Ectodermal cell (in vitro differentiated cells): ENCODE results near the gene AGPAT2.

ENCODE experiments used
- H3K27ac ChIP-seq: 2 replicates; pipeline ENCODE4 v1.7.0; 2013; ENCODE audit warnings: mild to moderate bottlenecking, low read depth, low read length; ENCODE audit not compliant: insufficient read depth, poor library complexity, severe bottlenecking
- H3K27me3 ChIP-seq: 2 replicates; pipeline ENCODE4 v1.7.0; 2013; ENCODE audit warnings: mild to moderate bottlenecking, low read length; ENCODE audit not compliant: insufficient read depth, control insufficient read depth, poor library complexity, severe bottlenecking
- H3K36me3 ChIP-seq: one replicate; pipeline ENCODE4 v1.7.0; 2013; ENCODE audit warnings: low read length; ENCODE audit not compliant: control insufficient read depth, insufficient read depth
- H3K4me1 ChIP-seq: one replicate; pipeline ENCODE4 v1.7.0; 2013; ENCODE audit warnings: low read length; ENCODE audit not compliant: control insufficient read depth, insufficient read depth
- H3K4me3 ChIP-seq: 2 replicates; pipeline ENCODE4 v1.7.0; 2013; ENCODE audit warnings: low read depth, low read length, control low read depth; ENCODE audit not compliant: insufficient read depth
- H3K9me3 ChIP-seq: 2 replicates; pipeline ENCODE4 v1.7.0; 2013; ENCODE audit warnings: mild to moderate bottlenecking, low read length, moderate library complexity; ENCODE audit not compliant: control insufficient read depth
- WGBS, 2 experiments: methylation state at CpG; one replicate each; pipeline ENCODE4 v1.1.7; 2013; ENCODE audit warnings: missing lambda C conversion rate in 2 of 2; 5-methylcytosine and 5-hydroxymethylcytosine counted together

Gene AGPAT2

DNA sequence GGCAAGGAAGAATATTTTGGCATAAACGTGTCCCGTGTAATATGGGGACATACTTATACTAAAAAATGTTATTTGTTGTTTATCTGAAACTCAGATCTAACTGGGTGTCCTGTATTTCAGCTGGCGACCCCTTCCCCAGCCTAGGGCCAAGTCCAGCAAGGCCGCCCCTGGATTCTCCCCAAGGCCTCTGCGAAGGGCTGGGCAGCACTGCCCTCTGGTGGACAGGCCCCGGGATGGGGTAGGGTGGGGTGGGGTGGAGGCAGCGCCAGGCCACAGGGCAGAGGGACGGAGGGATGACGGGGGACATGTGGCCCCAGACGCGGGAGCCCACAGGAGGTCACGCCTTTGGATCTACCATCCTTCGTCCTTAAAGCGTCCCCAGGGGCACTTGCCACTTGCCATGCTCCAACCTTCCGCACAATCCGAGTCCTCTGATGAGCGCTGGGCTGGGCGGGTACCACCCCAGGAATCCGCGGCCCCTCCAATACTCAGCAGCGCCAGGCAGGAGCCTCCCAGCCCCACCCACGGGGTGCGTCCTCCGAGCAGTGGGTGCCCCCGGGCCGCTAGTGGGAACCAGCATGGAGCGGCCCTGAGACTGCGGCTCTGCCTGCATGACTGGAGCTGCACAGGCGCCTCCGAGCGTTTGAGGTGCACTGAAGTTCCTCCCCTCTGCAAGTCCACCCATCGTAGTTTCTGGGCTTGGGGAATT lies 7.1 kb upstream of the AGPAT2 start:
- H3K4me3 ChIP-seq: no peak overlapping the region
- H3K4me1 ChIP-seq: peaks cover 18% of the 10 kb centered on the region
- no peaks in the 10 kb centered on the region for H3K9me3 ChIP-seq
- 55 to 58% methylated on average over 32 of the region's 32 CpGs for WGBS, 2 experiments
- H3K27me3 ChIP-seq: peaks cover under 1% of the 10 kb centered on the region
- no peak overlapping the region for H3K27ac ChIP-seq
- no peaks in the 10 kb centered on the region for H3K36me3 ChIP-seq

DNA sequence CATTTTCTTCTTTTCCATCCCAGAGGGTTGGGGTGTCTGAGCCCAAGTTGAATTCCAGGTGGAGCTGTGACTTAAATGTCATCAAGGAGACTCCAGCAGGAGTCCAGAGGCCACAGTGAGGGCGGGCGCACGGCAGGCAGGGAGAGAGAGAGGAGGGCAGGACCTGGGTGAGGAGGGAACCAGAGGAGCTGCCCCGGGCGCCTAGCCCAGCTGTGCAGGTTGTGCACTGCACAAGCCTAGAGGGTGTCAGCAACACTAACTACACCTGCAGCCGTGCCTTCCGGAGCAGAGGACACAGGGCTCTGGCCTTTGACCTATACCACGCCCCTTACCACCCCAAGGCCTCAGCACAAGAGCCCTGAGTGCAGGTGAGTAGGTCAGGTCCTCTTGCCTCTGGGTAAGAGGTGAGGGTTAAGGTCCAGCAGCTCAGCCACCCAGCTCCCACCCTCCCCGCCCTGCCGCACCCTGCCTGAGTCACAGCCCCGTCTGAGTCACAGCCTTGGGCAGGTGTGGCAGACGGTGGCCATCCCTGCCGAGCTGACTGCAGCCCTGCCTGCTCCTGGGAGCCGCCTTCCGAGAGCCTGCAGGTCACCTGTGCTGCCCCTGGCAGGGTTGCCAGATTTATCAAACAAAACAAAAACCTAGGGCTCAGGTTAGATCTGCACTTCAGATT lies 6.4 kb upstream of the AGPAT2 start:
- 83 to 86% methylated on average over 15 of the region's 15 CpGs for WGBS, 2 experiments
- no peak overlapping the region for H3K4me3 ChIP-seq
- peaks cover 18% of the 10 kb centered on the region for H3K4me1 ChIP-seq
- no peaks in the 10 kb centered on the region for H3K36me3 ChIP-seq
- H3K9me3 ChIP-seq: no peaks in the 10 kb centered on the region
- no peak overlapping the region for H3K27ac ChIP-seq
- peaks cover 7% of the 10 kb centered on the region for H3K27me3 ChIP-seq

DNA sequence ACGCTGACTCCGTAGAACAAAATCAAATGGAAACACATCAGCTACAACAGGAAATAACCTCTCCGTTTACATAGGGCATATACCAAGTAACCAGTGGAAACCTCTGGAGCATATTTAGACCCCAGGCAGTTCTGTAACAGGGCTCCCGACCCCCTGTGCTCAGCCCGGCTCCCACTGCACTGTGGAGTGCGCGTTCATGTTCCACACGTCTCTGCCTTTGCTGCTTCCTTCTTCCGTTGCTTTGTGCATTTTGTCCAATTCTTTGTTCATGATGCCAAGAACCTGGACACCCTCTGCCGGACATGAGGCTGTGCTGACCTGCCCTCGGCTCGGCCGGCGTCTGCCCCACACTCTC lies 5.9 kb upstream of the AGPAT2 start:
- 91 to 94% methylated on average over 14 of the region's 14 CpGs for WGBS, 2 experiments
- Histone ChIP-seq H3K4me3 (no peak overlapping the region), H3K9me3 (no peaks in the 10 kb centered on the region), H3K27me3 (peaks cover 12% of the 10 kb centered on the region), H3K27ac (no peak overlapping the region), H3K4me1 (peaks cover 18% of the 10 kb centered on the region), H3K36me3 (no peaks in the 10 kb centered on the region)

DNA sequence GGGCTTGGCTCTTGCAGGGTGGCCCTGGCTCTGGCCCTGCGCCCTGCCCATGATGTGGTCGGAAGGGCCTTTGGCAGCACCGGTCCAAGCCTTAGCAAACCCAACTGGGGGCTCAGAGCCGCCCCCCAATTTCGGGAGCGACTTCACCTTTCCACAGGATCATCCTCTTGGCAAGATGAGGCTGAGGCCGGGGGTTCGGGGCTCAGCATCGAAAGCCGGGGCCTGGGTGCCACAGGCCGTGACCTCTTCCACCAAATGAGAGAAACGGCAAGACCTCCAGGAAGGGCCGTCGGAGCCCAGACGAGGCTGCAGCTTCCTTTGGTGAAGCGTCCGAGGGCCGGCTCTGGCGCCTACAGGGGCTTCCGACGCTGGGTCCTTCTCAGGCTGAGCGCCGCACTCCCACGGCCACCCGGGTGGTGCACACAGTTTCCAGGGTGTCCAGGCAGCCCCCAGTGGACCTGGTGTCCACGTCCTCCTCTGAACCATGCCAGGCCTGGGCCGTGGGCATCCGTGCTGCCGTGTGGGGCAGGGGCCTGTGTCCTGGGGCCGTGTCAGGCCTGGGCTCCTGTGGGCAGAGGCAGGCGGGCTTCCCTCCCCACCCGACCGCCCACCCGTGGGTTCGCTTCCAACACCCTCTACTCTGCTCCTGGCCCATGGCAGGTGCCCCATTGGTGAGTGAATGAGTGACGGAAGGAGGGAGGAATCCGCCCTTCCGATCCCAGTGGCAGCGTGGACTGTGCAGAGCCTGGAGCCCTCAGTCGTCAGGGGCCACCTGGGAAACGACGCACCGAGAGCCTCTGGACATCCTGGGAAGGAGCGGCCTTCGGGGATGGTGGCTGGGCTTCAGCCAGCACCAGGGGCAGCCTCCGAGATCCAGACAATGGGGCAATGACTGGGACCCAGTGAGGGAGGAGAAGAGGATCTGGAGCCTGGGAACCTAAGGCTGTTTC lies 5.2 kb upstream of the AGPAT2 start:
- H3K36me3 ChIP-seq: no peaks in the 10 kb centered on the region
- peaks cover 17% of the 10 kb centered on the region for H3K4me1 ChIP-seq
- WGBS, 2 experiments: 89 to 90% methylated on average over 46 of the region's 46 CpGs
- no peaks in the 10 kb centered on the region for H3K9me3 ChIP-seq
- peaks cover 19% of the 10 kb centered on the region for H3K27me3 ChIP-seq
- H3K4me3 ChIP-seq: no peak overlapping the region
- H3K27ac ChIP-seq: no peak overlapping the region

DNA sequence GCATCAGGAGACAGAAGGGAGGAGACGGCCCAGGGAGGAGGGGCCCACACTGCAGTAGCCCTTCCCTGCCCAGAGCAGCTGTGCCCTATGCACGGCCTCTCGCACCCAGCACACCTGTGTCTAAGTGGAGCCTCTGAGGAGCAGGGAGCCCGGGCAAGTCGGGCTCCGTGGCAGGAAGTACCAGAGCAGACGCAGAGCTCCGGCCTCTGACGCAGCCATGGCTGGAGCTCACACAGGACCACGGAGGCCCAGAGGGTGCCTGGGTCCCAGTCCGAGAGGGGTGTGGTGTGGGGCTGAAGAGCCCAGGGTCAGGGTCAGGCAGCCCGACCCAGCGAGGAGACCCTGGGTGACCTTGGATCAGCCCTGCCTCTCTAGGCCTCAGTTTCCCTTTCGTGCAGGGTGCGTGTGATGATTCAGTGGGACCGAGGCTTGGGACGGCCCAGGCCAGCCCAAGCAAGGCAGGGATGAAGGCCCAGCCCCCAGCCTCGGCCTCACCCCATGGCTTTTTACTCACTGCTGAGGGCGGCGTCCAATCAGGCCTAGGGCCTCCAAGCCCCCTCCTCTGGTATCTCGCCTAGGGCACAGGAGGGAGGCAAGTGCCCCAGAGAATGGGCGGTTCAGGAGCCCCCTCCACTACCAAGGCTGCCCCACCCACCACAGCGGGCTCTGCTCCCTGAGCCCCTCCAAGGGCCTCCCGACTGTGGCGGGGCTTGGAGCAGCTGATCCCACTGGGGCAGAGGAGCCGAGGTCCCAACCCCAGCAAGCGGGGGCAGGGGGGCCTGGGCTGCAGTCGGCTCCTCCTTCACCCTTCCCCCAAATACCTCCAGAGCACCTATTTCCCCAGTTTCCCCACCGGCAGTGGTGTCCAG lies 4.3 kb upstream of the AGPAT2 start:
- peaks cover 28% of the 10 kb centered on the region for H3K27me3 ChIP-seq
- peaks cover 15% of the 10 kb centered on the region for H3K4me1 ChIP-seq
- H3K4me3 ChIP-seq: no peak overlapping the region
- H3K36me3 ChIP-seq: no peaks in the 10 kb centered on the region
- no peaks in the 10 kb centered on the region for H3K9me3 ChIP-seq
- WGBS, 2 experiments: 66 to 67% methylated on average over 29 of the region's 29 CpGs
- no peak overlapping the region for H3K27ac ChIP-seq

DNA sequence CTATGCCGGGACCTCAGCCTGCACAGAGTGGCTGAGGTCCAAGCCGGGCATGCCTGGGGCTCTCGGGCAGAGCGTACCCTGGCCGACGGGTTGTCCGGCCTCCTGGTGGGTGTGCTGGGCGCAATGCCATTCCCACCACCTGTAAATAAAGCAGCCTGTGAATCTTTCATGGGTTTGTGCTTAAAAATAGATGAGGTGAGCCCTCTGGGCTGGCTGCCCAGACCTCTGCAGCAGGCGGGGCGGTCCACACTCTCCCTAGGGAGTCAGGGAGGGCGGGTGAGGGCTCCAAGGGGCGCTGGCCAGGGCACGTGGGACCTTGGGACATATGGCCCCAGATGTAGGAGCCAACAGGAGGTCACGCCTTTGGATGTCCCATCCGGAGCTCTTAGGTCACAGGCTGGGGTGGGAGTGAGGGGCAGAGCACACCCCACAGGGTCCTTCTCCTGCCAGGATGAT lies 3.6 kb upstream of the AGPAT2 start:
- 93 to 95% methylated on average over 15 of the region's 15 CpGs for WGBS, 2 experiments
- no peaks in the 10 kb centered on the region for H3K36me3 ChIP-seq
- H3K4me3 ChIP-seq: no peak overlapping the region
- H3K27me3 ChIP-seq: peaks cover 35% of the 10 kb centered on the region
- no peaks in the 10 kb centered on the region for H3K9me3 ChIP-seq
- peaks cover 21% of the 10 kb centered on the region for H3K4me1 ChIP-seq
- H3K27ac ChIP-seq: no peak overlapping the region

DNA sequence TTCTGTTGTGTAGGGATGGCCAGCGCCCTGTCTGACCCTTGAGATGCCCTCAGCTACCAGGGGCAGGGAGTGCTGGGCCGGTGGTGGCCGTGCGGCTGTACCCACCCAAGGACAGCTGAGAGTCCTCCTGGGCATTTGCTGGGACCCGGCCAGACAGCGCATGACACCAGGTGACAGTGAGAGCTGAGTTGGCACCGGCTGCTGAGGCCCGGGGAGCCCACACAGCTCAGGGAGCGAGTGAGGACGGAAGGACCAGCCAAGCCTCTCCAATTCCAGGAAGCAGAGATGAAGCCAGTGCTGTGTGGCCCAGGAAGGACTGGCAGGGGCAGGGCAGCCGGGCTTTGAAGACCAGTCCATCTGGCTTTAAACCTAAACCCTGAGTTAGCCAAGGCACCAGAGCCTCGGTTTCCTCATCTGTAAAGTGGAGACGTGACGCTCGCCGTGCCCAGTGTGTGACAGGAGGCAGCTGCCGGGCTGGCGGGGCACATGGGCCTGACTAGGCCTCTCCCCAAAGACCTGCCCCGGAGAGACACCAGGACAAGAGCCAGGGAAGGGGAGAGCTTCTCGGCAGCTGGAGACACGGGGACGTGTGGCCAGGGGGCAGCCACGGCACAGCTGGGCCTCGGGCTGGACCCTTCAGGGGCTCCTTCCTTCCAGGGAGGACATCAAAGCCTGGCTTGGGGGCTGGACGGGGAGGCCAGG lies 3.0 kb upstream of the AGPAT2 start:
- 94 to 95% methylated on average over 25 of the region's 25 CpGs for WGBS, 2 experiments
- H3K4me1 ChIP-seq: peaks cover 27% of the 10 kb centered on the region
- H3K4me3 ChIP-seq: no peak overlapping the region
- peaks cover 41% of the 10 kb centered on the region for H3K27me3 ChIP-seq
- no peak overlapping the region for H3K27ac ChIP-seq
- H3K9me3 ChIP-seq: no peaks in the 10 kb centered on the region
- H3K36me3 ChIP-seq: no peaks in the 10 kb centered on the region

DNA sequence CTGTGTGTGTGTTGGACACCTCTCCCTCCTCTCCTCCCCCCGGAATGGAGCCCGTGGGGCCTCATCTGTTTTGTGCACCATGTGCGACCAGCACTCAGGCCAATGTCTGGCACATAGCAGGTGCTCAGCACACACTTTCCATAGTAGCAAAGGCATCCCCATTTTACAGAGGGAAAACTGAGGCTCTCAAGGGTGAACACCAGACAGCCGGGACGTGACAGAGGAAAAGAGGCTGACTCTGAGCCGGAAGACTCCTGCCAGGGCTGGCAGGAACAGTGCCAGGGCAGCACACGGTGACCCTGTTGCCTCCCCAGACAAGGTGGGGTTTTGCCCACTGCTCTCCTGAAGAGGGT lies 1.8 kb upstream of the AGPAT2 start:
- Histone ChIP-seq H3K36me3 (no peaks in the 10 kb centered on the region), H3K27ac (no peak overlapping the region), H3K4me1 (peaks cover 28% of the 10 kb centered on the region), H3K4me3 (no peak overlapping the region), H3K27me3 (peaks cover 49% of the 10 kb centered on the region), H3K9me3 (no peaks in the 10 kb centered on the region)
- 89% methylated on average over 7 of the region's 7 CpGs for WGBS, 2 experiments
